BJ (cell line): ENCODE measurements around the gene FGGY. TPM values are rescaled to one million over a fixed set of nuclear protein-coding genes. Genes with fewer than 3 reads are reported as not detected.
A peak's percentile ranks its signal among the peaks of the same experiment; 100 is the strongest.

Experiments
- CTCF ChIA-PET: fragments of 350-600 bp; formaldehyde crosslinking; extraction: SDS; loops from one replicate; lab custom pipeline; 2021; ENCODE audit warnings: antibody characterized with exemption, inconsistent platforms; lab: Yijun Ruan, JAX
- POLR2A ChIA-PET: fragments of 300-600 bp; sonication (Branson Sonifier 250); formaldehyde crosslinking; extraction: SDS; loops from one replicate; lab custom pipeline; 2021; ENCODE audit warnings: antibody characterized with exemption; lab: Charles Lee
- DNase-seq: peaks from one replicate; pipeline ENCODE4 v3.0.0-alpha.2; 2011; ENCODE audit warnings: low read depth
- H3K27me3 ChIP-seq: 2 replicates; pipeline ENCODE4 v1.6.0; 2011; ENCODE audit warnings: low read length; ENCODE audit not compliant: control insufficient read depth, insufficient read depth
- H3K36me3 ChIP-seq: 2 replicates; pipeline ENCODE4 v1.5.1; 2011; ENCODE audit warnings: low read length; ENCODE audit not compliant: control insufficient read depth, insufficient read depth
- H3K4me3 ChIP-seq: 2 replicates; pipeline ENCODE4 v1.5.1; 2011; ENCODE audit warnings: low read depth, mild to moderate bottlenecking, control low read depth, low read length
- polyA plus RNA-seq: library from polyadenylated mRNA; depleted of rRNA; stranded (reverse); fragments of >200 nt; gene quantifications from 2 replicates; pipeline ENCODE4 v1.2.3, GENCODE V29; 2011
- TF ChIP-seq, protein P1 (sequence below): IDR thresholded peaks from 2 replicates; pipeline ENCODE4 v1.5.1; 2011; ENCODE audit warnings: low read depth, mild to moderate bottlenecking, control low read depth, inconsistent platforms, low read length, moderate library complexity; ENCODE audit not compliant: insufficient read depth

Gene FGGY
- polyA plus RNA-seq, 1 experiment, result 9.9 TPM

DNA sequence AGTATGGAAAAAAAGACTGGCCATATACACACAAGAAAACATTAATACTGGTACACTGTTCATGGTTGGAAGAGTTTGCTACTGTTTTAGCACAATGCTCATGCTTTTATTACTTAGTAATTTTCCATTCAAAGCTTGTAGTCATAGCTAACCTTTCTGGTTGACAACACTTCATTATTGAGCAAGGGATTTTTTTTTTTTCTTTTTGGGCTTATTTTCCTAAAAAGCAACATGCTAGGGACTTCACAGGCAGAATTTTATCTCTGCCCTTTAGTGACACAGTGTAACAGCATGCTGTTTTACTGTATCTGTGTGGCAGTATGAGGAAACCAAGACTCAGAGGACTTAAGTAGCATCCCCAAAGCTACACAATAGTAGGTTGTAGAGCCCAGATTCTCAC, 58.5 kb downstream of the FGGY start:
- CTCF ChIA-PET, result interaction anchor here (0.5 to 1.2 kb wide), 2 partner anchors 12 to 25 kb away, joined by 3 to 4 read pairs; no protein-coding TSS in a partner anchor
- no peak overlapping the region for H3K4me3 ChIP-seq
- DNase-seq, result no peak
- TF ChIP-seq, protein P1, sequence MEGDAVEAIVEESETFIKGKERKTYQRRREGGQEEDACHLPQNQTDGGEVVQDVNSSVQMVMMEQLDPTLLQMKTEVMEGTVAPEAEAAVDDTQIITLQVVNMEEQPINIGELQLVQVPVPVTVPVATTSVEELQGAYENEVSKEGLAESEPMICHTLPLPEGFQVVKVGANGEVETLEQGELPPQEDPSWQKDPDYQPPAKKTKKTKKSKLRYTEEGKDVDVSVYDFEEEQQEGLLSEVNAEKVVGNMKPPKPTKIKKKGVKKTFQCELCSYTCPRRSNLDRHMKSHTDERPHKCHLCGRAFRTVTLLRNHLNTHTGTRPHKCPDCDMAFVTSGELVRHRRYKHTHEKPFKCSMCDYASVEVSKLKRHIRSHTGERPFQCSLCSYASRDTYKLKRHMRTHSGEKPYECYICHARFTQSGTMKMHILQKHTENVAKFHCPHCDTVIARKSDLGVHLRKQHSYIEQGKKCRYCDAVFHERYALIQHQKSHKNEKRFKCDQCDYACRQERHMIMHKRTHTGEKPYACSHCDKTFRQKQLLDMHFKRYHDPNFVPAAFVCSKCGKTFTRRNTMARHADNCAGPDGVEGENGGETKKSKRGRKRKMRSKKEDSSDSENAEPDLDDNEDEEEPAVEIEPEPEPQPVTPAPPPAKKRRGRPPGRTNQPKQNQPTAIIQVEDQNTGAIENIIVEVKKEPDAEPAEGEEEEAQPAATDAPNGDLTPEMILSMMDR, result no peak
- POLR2A ChIA-PET, result interaction anchor here (0.7 kb wide), 1 partner anchor 640 kb away, joined by 4 read pairs; no protein-coding TSS in a partner anchor
- H3K36me3 ChIP-seq, result no peaks in the 10 kb centered on the region
- H3K27me3 ChIP-seq, result no peaks in the 10 kb centered on the region

DNA sequence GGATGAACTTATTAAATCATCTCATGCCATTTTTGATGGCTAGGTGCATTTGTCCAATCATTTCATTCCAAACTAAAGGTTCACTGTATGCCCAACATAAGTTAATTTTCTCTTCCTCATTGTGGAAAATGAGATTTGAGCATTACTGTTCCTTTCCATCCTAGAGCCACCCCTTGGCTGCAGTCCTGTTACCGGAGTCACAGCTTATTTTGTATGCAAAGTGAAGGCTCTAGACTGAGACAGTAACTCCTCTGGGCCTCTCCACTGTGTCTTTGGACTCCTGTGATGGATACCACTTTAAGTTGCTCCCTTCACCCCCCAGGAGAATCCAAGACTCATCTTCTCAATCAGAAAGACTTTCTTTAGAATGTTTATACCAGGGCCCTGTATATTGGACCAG, 59.7 kb downstream of the FGGY start:
- no peak for DNase-seq
- TF ChIP-seq, protein P1, result no peak
- ChIA-PET POLR2A (no interaction called here), CTCF (interaction anchor here (1.0 kb wide), 1 partner anchor 13 kb away, joined by 3 read pairs; no protein-coding TSS in a partner anchor)
- H3K27me3 ChIP-seq, result no peaks in the 10 kb centered on the region
- H3K4me3 ChIP-seq, result no peak overlapping the region
- H3K36me3 ChIP-seq, result no peaks in the 10 kb centered on the region

DNA sequence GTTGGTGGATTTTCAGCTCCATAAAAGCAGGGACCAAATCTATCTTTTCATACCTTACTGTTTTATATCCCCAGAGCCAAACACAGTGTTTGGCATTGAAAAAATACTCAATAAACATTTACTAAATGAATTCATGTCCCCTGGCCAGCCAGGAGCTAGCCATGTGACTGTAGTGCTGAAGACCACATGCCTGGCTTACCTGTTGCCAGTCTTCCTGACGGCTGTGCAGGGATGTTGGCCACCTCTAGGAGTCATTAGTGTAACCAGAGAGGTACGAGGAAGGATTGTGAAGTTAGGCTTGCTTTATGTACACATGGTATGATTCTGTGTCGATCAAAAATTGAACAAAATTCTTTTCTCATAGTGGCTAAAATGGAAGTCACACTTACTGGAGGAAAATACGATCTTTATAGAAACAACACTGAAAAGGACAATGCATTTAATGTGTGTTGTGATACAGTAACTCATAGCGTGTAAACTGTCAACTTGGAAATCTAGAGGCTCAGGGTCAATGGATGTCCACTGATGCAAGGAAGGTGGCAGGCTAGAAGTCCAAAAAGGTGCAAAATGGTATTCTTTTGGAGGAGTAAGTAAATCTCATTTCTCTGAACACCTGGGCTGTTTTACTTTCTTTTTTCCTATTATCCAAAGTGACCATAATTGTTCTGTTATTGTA, 60.9 kb downstream of the FGGY start:
- no peak overlapping the region for H3K4me3 ChIP-seq
- TF ChIP-seq, protein P1, result no peak
- no peak for DNase-seq
- H3K36me3 ChIP-seq, result no peaks in the 10 kb centered on the region
- ChIA-PET POLR2A (interaction anchor here (0.7 kb wide), 1 partner anchor 636 kb away, joined by 3 read pairs; no protein-coding TSS in a partner anchor), CTCF (interaction anchor here (1.0 kb wide), 1 partner anchor 14 kb away, joined by 3 read pairs; no protein-coding TSS in a partner anchor)
- no peaks in the 10 kb centered on the region for H3K27me3 ChIP-seq

DNA sequence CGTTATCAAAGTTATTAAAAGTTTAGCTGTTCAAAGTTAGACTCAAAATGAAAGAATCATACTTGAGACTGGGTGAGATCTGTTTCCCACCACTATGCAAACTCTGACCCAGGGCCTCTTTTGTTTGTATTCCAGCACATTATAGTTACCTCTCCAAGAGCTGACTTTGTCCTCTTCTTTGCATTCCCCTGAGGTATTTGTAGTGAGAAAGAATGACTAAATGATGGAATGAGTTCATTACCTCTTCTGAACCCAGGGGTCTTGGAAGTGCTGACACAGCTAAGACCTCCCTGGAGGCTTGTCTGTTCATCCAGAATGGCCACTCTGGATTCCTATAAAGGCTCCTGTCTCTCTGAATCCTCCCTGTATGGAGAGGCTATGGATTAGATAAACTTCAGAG, 62.4 kb downstream of the FGGY start:
- CTCF ChIA-PET, result no interaction called here
- TF ChIP-seq, protein P1, result no peak
- POLR2A ChIA-PET, result no interaction called here
- no peak for DNase-seq
- Histone ChIP-seq H3K4me3 (no peak overlapping the region), H3K27me3 (no peaks in the 10 kb centered on the region), H3K36me3 (no peaks in the 10 kb centered on the region)

DNA sequence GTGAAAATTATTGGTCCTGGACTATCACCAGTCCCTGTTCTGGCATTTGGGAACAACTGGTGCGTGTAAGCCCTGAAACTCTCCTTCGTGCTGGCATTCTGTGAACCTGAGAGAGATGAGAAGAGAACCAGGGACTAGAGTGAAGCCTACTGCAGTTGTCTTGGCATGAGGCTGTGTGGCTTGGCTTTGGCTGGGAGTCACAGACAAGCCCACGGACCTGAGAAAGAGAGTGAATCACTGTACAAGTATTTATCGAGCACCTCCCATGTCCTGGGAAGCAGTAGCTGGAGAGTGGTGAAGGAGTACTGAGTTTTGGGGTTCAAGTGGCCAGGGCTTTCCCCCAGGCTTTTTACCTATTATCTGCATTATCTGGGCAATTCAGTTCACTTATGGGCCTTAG, 63.3 kb downstream of the FGGY start:
- Histone ChIP-seq H3K36me3 (no peaks in the 10 kb centered on the region), H3K27me3 (no peaks in the 10 kb centered on the region), H3K4me3 (no peak overlapping the region)
- CTCF ChIA-PET, result no interaction called here
- DNase-seq, result peak; percentile 21
- POLR2A ChIA-PET, result no interaction called here
- TF ChIP-seq, protein P1, result no peak
